Adrenal gland (tissue), 12 donors: ENCODE results near the gene SNRK. TPM values are rescaled to one million over a fixed set of nuclear protein-coding genes. Genes with fewer than 3 reads are reported as not detected.

Experiments used
- DNase-seq, 7 donors: peaks; one replicate each; pipeline ENCODE4 v3.0.0-alpha.2; 2019 to 2020
- H3K27ac ChIP-seq, 5 donors: fragments of 200-600 bp; sonication (generic) in 4 of 5; 1 replicate in 3 of 5; 2 replicates in 2 of 5; pipeline versions ENCODE4 v1.5.1 to v1.8.0; 2016 to 2020; ENCODE audit warnings: mild to moderate bottlenecking in 1 of 5
- H3K27me3 ChIP-seq: fragments of 200-600 bp; 2 replicates; pipeline ENCODE4 v1.8.0; 2021
- H3K36me3 ChIP-seq, 2 donors: fragments of 200-600 bp; replicated peaks in 1 of 2; 1 replicate in 1 of 2; 2 replicates in 1 of 2; pipeline versions ENCODE4 v1.5.1 to v1.8.0; 2018 to 2022
- H3K4me1 ChIP-seq, 2 donors: fragments of 200-600 bp; replicated peaks in 1 of 2; 1 replicate in 1 of 2; 2 replicates in 1 of 2; pipeline versions ENCODE4 v1.5.1 to v1.8.0; 2018 to 2021
- H3K4me3 ChIP-seq, 4 donors: fragments of 200-600 bp; sonication (generic) in 3 of 4; one replicate each; pipeline ENCODE4 v1.5.1; 2016 to 2018
- H3K9me3 ChIP-seq, 3 donors: fragments of 200-600 bp; sonication (generic) in 1 of 3; replicated peaks in 1 of 3; 1 replicate in 2 of 3; 2 replicates in 1 of 3; pipeline versions ENCODE4 v1.5.1 to v1.8.0; 2016 to 2021
- POLR2A ChIP-seq, 2 donors: fragments of 450-650 bp; IDR thresholded peaks; one replicate each; pipeline ENCODE4 v1.6.1; 2017; ENCODE audit warnings: antibody characterized with exemption in 2 of 2, mild to moderate bottlenecking in 2 of 2, moderate library complexity in 1 of 2
- WGBS, 4 donors: extraction: QIAGEN DNeasy Blood & Tissue Kit in 2 of 4; methylation state at CpG; one replicate each; pipeline versions ENCODE4 v1.1.5 to v1.1.7; 2013 to 2017; 5-methylcytosine and 5-hydroxymethylcytosine counted together
- intact Hi-C, 2 donors: fragments of 100-400 bp; cut with DNase I; formaldehyde crosslinking; loops; one replicate each; pipeline versions ENCODE4 v1.14.1 to v1.15.0; 2022 to 2023
- polyA plus RNA-seq, 3 donors: library from polyadenylated mRNA; stranded (reverse); fragments of 200-250 nt in 2 of 3; fragments of 350-450 nt in 1 of 3; fragmentation: Illumina TruSeq in 1 of 3; extraction: RNeasy Lipid Tissue Mini Kit (QIAGEN cat#74804) in 1 of 3; gene quantifications; one replicate each; pipeline ENCODE4 v1.2.3, GENCODE V29; 2013 to 2014
- total RNA-seq, 9 donors: library from RNA; depleted of rRNA in 4 of 9; stranded (reverse); fragments of >200 nt in 4 of 9; fragments of 120-200 nt in 1 of 9; fragmentation: NEBNext Ultra II Directional in 1 of 9; extraction: Animal tissue kit (Norgen Biotek cat#: 25700) in 1 of 9; gene quantifications; one replicate each; pipeline versions ENCODE4 v1.1.0 to v1.2.4, GENCODE V29; 2013 to 2023
- TF ChIP-seq, protein P1 (sequence below), 6 experiments: fragments of 450-650 bp in 4 of 6; fragments of 200-600 bp in 2 of 6; sonication (generic) in 1 of 6; IDR thresholded peaks; 1 replicate in 5 of 6; 2 replicates in 1 of 6; pipeline versions ENCODE4 v1.5.1 to v1.8.0; 2016 to 2021; ENCODE audit warnings: antibody characterized with exemption in 6 of 6, mild to moderate bottlenecking in 2 of 6, moderate library complexity in 1 of 6
- donor health status: healthy with polysubstance abuse.
- donor health status: Bipolar disorder and iron deficiency.
- donor health status: DM: yes; HTN: yes; CAD: no.
- donor health status: DM: no; HTN: no; CAD: no.
- donor health status: DM: no; HTN: no; CAD: no.
- donor health status: DM: yes; HTN: yes; CAD: no.

Gene SNRK
- total and polyA plus RNA-seq, 12 donors = 8.1 to 36.4 (median 23.0) TPM

DNA sequence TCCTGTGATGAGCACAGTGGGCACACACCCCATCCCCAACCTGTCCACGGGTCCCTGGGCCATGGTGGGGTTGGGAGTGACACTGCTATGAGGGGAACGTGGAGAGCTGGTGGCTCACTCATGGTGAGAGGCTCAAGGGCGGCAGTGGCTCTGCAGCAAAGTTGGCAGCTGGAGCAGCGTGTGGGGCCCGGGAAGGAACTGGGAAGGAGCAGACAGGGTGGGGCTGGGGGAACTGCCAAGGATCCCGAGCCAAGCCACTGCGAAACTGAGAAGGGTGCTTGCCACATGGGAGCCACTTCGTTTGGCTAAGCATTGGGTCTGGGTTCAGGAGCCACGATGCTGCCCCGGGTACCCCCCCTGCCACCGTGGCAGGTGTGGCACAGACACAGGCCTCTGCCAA lies 80.1 kb downstream of the SNRK start:
- intact Hi-C loops = no loop called here
- no peaks in the 10 kb centered on the region for H3K9me3 ChIP-seq
- peak in 1 of 7 donors; percentile 48 for DNase-seq

DNA sequence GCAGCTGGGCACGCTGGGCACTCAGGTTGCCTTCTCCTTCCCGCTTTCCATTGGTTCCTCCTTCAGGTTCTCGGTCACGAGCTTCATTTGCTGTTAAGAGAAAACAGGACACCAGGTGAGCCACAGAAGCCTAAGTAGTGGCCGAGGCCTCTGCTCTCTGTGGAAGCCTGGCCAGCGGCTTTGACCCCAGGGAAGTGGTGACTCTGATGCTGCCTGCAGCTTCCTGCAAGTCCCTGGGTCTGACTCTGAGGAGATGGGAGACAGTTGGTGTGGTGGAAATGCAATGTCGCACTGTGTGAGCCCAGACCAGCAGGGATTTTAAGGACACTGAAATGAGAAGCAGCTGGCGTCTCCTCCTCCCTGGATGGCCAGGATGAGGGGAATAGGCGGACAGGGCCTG lies 80.5 kb downstream of the SNRK start:
- Histone ChIP-seq H3K36me3 (no peaks in the 10 kb centered on the region), H3K9me3 (no peaks in the 10 kb centered on the region), H3K4me1 (no peaks in the 10 kb centered on the region), H3K4me3 (no peak overlapping the region), H3K27ac (peak overlapping the region in 1 of 5 donors; percentile 6), H3K27me3 (no peaks in the 10 kb centered on the region)
- intact Hi-C loops = no loop called here
- DNase-seq = peak in 1 of 7 donors; percentile 52
- WGBS, 4 donors = 67 to 91% (median 87%) methylated on average over 5 to 9 of the region's 9 CpGs
- TF ChIP-seq, protein P1, sequence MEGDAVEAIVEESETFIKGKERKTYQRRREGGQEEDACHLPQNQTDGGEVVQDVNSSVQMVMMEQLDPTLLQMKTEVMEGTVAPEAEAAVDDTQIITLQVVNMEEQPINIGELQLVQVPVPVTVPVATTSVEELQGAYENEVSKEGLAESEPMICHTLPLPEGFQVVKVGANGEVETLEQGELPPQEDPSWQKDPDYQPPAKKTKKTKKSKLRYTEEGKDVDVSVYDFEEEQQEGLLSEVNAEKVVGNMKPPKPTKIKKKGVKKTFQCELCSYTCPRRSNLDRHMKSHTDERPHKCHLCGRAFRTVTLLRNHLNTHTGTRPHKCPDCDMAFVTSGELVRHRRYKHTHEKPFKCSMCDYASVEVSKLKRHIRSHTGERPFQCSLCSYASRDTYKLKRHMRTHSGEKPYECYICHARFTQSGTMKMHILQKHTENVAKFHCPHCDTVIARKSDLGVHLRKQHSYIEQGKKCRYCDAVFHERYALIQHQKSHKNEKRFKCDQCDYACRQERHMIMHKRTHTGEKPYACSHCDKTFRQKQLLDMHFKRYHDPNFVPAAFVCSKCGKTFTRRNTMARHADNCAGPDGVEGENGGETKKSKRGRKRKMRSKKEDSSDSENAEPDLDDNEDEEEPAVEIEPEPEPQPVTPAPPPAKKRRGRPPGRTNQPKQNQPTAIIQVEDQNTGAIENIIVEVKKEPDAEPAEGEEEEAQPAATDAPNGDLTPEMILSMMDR (IDR thresholded peaks at IDR 0.05) = no peak
- no peak for TF ChIP-seq POLR2A (IDR thresholded peaks at IDR 0.05)

More for the DNA sequence above, 80.1 kb downstream of the SNRK start:
- WGBS, 4 donors = 68 to 88% (median 78%) methylated on average over 6 to 11 of the region's 11 CpGs
- Histone ChIP-seq H3K4me1 (no peaks in the 10 kb centered on the region), H3K27me3 (no peaks in the 10 kb centered on the region), H3K27ac (peak overlapping the region in 1 of 5 donors; percentile 6), H3K36me3 (no peaks in the 10 kb centered on the region), H3K4me3 (no peak overlapping the region)
- TF ChIP-seq, protein P1 (IDR thresholded peaks at IDR 0.05) = no peak
- TF ChIP-seq POLR2A (IDR thresholded peaks at IDR 0.05) = no peak

DNA sequence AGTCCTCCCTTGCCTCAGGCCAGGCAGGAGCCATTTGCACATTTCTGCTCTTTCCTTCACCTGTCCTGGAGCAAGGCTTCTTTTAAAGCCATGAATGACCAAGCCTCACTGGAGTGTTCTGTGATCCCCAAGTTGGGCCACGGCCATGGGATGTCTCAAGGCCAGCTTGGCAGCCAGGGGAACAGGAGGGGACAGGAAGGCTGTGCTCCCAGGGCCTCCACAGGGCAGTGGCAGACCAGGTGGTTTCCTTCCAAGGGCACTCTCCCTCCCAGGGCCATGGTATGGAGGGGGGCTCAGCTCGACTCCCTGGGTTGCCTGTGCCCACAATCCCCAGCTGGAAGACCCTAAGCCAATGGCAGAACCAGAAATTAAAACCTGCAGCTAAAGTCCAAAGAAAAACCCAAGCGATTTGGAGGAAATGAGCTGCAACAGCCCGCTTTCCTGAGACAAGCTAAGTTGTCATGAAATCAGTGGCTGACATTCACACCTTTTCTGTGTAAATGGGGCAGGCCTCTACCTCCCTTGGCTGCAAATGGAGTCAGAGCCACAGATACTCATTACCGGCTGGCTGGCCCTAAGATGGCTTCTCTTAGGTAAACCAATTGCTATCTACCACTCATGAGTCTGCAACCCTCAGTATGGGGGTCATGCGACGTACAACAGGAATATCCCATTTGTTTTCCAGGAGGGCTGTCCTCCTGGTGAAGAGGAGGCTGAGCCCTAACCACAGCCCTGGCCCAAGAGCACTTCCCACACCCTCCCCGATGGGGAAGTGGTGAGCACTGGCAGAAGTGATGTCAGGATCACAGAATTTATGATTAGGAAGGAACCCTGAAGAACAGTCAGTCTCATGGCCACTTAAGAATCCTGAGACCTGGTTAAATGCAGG lies 83.3 kb downstream of the SNRK start:
- WGBS, 4 donors = 69 to 81% (median 76%) methylated on average over 5 to 8 of the region's 8 CpGs
- Histone ChIP-seq H3K9me3 (no peaks in the 10 kb centered on the region), H3K27me3 (no peaks in the 10 kb centered on the region), H3K27ac (no peak overlapping the region), H3K4me1 (no peaks in the 10 kb centered on the region), H3K4me3 (no peak overlapping the region), H3K36me3 (no peaks in the 10 kb centered on the region)
- peak in 1 of 7 donors; percentile 47 for DNase-seq
- intact Hi-C loops = no loop called here
- TF ChIP-seq, protein P1 (IDR thresholded peaks at IDR 0.05) = no peak
- no peak for TF ChIP-seq POLR2A (IDR thresholded peaks at IDR 0.05)

DNA sequence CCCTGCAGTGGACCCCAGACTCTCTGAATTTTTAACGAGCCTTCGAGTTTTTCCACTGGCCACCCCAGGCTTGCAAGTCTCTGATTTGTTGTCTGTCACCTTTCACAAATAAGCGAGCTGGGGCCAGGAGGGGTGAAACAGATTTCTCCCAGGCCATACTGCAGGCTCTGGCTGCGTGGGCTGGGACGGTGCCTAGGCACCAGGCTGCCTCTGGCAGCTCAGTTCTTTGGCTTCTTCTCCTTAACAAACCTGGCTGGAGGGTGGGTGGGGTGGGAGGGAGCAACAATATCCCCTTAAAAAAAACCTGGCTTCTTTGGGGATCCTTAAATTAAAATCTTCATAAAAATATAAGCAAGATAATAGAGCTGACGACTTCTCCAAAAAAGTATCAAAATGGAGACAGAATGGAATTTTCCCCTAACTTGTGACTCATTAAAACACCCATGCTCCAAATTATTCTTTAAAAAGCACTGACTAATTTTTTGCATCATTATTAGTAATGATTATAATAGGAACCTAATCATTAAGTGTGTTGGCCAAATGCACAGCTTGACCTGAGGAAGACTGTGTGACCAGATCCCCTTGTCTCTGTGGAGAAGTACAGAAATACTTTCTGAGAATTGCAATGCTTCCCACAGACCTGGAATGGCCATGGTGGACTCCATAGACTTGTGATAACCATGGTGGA lies 84.1 kb downstream of the SNRK start:
- 72 to 85% (median 75%) methylated on average over 5 to 6 of the region's 6 CpGs for WGBS, 4 donors
- TF ChIP-seq POLR2A (IDR thresholded peaks at IDR 0.05) = no peak
- H3K4me3 ChIP-seq = no peak overlapping the region
- intact Hi-C loops = no loop called here
- H3K4me1 ChIP-seq = no peaks in the 10 kb centered on the region
- no peak for DNase-seq
- no peaks in the 10 kb centered on the region for H3K27me3 ChIP-seq
- H3K27ac ChIP-seq = no peak overlapping the region
- no peaks in the 10 kb centered on the region for H3K36me3 ChIP-seq
- H3K9me3 ChIP-seq = no peaks in the 10 kb centered on the region
